GM12878 (cell line): Measurements from ENCODE around the gene ARPC1B.

Experiments
- ASH2L ChIP-seq: fragments of 300-600, 200-600 bp; sonication (generic); IDR thresholded peaks from 2 replicates; pipeline ENCODE4 v1.6.1; 2017; ENCODE audit warnings: low read depth, mild to moderate bottlenecking, borderline replicate concordance
- BHLHE40 ChIP-seq, 2 experiments: fragments of 450-650 bp in 1 of 2; IDR thresholded peaks; 2 replicates each; pipeline ENCODE4 v1.6.1; 2011 to 2017; ENCODE audit warnings: low read depth in 2 of 2, borderline replicate concordance in 1 of 2, improper control_type of control experiment in 1 of 2, low read length in 1 of 2, mild to moderate bottlenecking in 1 of 2
- CHD2 ChIP-seq: IDR thresholded peaks from 2 replicates; pipeline ENCODE4 v1.6.1; 2011; ENCODE audit warnings: low read depth, low read length, improper control_type of control experiment, borderline replicate concordance
- CHD4 ChIP-seq: fragments of 200-600 bp; sonication (generic); IDR thresholded peaks from 2 replicates; pipeline ENCODE4 v1.6.1; 2016; ENCODE audit warnings: mild to moderate bottlenecking
- FOS ChIP-seq: IDR thresholded peaks from 3 replicates; pipeline ENCODE4 v1.6.1; 2011; ENCODE audit warnings: borderline replicate concordance; ENCODE audit not compliant: insufficient read length; ENCODE audit errors: extremely low read depth
- JUND ChIP-seq: IDR thresholded peaks from 2 replicates; pipeline ENCODE4 v1.6.1; 2012; ENCODE audit warnings: low read depth, mild to moderate bottlenecking, low read length, improper control_type of control experiment, moderate library complexity
- POLR2AphosphoS5 ChIP-seq: IDR thresholded peaks from 2 replicates; pipeline ENCODE4 v1.6.1; 2011; ENCODE audit warnings: mild to moderate bottlenecking, low read length, inconsistent platforms
- TF ChIP-seq, protein P1 (sequence below): fragments of 450-650 bp; IDR thresholded peaks from 2 replicates; pipeline ENCODE4 v1.6.1; 2017; ENCODE audit warnings: mild to moderate bottlenecking
- TF ChIP-seq, protein P2 (sequence below), 3 experiments: IDR thresholded peaks in 2 of 3; conservative IDR thresholded peaks in 1 of 3; 2 replicates each; pipeline ENCODE4 v1.5.1; 2011; ENCODE audit warnings: low read depth in 3 of 3, low read length in 3 of 3, mild to moderate bottlenecking in 3 of 3, control low read depth in 2 of 3, moderate library complexity in 2 of 3, inconsistent platforms in 1 of 3, mixed read lengths in 1 of 3; ENCODE audit not compliant: control insufficient read depth in 2 of 3, insufficient read depth in 1 of 3; ENCODE audit errors: extremely low read depth in 1 of 3
- TF ChIP-seq, protein P3 (sequence below): IDR thresholded peaks from 2 replicates; pipeline ENCODE4 v1.6.1; 2011; ENCODE audit warnings: borderline replicate concordance, low read depth, mild to moderate bottlenecking, moderate library complexity, mixed read lengths, low read length; ENCODE audit not compliant: insufficient read depth; ENCODE audit errors: extremely low read length

DNA sequence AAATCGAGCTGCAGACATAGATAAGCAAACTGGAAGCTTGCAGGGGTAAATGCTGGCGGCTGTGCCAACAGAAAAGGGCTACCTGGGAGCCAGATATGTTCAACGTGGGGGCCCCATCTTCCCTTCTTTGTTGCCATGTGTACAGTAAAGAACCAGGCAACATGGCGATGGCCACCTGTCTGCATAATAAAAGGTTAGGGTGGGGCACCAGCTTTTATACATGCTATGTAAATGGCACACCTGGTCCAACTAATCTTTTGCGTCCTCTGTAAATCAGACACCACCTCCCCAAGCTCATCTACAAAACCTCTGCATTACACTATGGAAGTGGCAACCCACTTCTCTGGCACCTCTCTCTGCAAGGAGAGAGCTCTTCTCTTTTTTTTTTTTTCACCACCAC, 48.1 kb downstream of the ARPC1B start:
- TF ChIP-seq JUND, result no peak
- TF ChIP-seq, protein P1, sequence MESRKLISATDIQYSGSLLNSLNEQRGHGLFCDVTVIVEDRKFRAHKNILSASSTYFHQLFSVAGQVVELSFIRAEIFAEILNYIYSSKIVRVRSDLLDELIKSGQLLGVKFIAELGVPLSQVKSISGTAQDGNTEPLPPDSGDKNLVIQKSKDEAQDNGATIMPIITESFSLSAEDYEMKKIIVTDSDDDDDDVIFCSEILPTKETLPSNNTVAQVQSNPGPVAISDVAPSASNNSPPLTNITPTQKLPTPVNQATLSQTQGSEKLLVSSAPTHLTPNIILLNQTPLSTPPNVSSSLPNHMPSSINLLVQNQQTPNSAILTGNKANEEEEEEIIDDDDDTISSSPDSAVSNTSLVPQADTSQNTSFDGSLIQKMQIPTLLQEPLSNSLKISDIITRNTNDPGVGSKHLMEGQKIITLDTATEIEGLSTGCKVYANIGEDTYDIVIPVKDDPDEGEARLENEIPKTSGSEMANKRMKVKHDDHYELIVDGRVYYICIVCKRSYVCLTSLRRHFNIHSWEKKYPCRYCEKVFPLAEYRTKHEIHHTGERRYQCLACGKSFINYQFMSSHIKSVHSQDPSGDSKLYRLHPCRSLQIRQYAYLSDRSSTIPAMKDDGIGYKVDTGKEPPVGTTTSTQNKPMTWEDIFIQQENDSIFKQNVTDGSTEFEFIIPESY, result no peak
- TF ChIP-seq FOS, result no peak
- TF ChIP-seq CHD2, result no peak
- TF ChIP-seq, protein P2, sequence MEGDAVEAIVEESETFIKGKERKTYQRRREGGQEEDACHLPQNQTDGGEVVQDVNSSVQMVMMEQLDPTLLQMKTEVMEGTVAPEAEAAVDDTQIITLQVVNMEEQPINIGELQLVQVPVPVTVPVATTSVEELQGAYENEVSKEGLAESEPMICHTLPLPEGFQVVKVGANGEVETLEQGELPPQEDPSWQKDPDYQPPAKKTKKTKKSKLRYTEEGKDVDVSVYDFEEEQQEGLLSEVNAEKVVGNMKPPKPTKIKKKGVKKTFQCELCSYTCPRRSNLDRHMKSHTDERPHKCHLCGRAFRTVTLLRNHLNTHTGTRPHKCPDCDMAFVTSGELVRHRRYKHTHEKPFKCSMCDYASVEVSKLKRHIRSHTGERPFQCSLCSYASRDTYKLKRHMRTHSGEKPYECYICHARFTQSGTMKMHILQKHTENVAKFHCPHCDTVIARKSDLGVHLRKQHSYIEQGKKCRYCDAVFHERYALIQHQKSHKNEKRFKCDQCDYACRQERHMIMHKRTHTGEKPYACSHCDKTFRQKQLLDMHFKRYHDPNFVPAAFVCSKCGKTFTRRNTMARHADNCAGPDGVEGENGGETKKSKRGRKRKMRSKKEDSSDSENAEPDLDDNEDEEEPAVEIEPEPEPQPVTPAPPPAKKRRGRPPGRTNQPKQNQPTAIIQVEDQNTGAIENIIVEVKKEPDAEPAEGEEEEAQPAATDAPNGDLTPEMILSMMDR (IDR thresholded peaks at IDR 0.05 in 2 of 3, conservative IDR thresholded peaks at IDR 0.05 in 1 of 3; ENCODE audit: control insufficient read depth in 2 of 3, extremely low read depth in 1 of 3, insufficient read depth in 1 of 3, low read depth in 3 of 3, low read length in 3 of 3), result no peak
- TF ChIP-seq ASH2L, result no peak
- TF ChIP-seq, protein P3, sequence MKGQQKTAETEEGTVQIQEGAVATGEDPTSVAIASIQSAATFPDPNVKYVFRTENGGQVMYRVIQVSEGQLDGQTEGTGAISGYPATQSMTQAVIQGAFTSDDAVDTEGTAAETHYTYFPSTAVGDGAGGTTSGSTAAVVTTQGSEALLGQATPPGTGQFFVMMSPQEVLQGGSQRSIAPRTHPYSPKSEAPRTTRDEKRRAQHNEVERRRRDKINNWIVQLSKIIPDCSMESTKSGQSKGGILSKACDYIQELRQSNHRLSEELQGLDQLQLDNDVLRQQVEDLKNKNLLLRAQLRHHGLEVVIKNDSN, result no peak
- no peak for TF ChIP-seq POLR2AphosphoS5
- no peak for TF ChIP-seq CHD4
- TF ChIP-seq BHLHE40 (IDR thresholded peaks at IDR 0.05; ENCODE audit: borderline replicate concordance in 1 of 2, low read depth in 2 of 2, low read length in 1 of 2), result no peak
